ENCODE results near the gene CFAP46. TPM values are rescaled to one million over a fixed set of nuclear protein-coding genes. Genes with fewer than 3 reads are reported as not detected.
"Not testable (repeated sequence)": the region's sequence is repeated elsewhere in the genome, so short reads cannot be mapped to it uniquely, and the experiment has no call there.

Gene CFAP46
- polyA plus RNA-seq, 1 donor from 2014 or later, result not detected

GRCh38 chr10:132774902-132775863 is 167.2 kb downstream of the CFAP46 start:
- Mint-ChIP-seq H3K9me3 (no peaks in the 10 kb centered on the region), H3K4me1 (no peaks in the 10 kb centered on the region), H3K4me3 (no peak overlapping the region), H3K36me3 (peaks cover 3% of the 10 kb centered on the region), H3K27ac (no peak overlapping the region), H3K27me3 (no peaks in the 10 kb centered on the region)

DNA sequence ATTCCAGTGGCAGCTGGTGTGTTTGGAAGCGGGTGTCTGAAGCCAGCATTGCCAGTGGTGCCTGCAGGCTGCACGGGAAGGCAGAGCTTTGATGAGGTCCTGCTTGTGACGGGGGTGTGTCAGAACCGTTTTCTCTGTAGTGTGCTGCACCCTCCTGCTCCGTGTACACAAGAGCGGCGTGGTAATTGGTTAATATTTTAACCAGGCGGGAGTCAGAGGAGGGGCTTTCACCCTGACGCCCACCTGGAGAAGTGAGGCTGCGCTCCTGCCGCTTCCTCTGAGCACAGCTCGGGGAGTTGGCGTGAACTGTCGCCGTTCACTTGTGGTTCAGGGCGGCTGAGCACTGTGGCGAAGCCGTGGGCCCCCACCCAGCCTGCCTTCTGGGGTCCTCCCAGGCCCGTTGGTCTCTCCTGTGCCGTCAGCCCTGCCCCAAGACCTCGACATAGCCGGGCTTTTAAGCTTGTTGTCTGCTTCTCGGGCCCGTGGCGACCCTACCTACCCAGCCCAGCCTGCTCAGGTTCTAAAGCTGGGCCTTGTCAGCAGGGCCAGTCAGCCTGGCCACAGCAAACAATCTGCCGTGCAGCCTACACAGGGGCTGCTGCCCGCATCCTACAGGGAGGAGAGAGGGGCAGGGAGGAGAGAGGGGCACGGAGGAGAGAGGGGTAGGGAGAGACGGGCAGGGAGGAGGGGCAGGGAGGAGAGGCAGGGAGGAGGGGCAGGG is 168.0 kb downstream of the CFAP46 start:
- no peak overlapping the region for H3K27ac Mint-ChIP-seq
- H3K36me3 Mint-ChIP-seq, result peaks cover 3% of the 10 kb centered on the region
- no peak overlapping the region for H3K4me3 Mint-ChIP-seq

DNA sequence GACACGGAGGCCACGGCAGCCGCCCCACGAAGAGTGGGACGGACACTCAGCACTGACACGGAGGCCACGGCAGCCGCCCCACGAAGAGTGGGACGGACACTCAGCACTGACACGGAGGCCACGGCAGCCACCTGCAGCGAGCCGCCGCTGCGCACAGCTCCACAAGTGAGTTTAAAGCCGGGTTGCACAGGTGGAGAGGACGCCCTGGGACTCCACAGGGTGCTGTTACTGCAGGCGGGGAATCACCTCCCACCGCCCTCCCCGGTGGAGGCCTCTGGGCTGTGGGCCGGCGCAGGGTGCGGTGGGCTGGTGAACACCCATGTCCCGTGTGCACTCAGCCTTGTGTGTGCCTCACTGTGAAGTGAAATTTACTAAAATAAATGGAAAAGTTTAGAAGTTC is 169.6 kb downstream of the CFAP46 start:
- H3K27me3 Mint-ChIP-seq, H3K27ac Mint-ChIP-seq, H3K36me3 Mint-ChIP-seq, H3K9me3 Mint-ChIP-seq, H3K4me1 Mint-ChIP-seq, H3K4me3 Mint-ChIP-seq: not testable (repeated sequence)

More for the DNA sequence above, 168.0 kb downstream of the CFAP46 start:
- Mint-ChIP-seq H3K9me3 (no peaks in the 10 kb centered on the region), H3K4me1 (no peaks in the 10 kb centered on the region), H3K27me3 (no peaks in the 10 kb centered on the region)

- Mint-ChIP-seq H3K4me1 (no peaks in the 10 kb centered on the region), H3K36me3 (peaks cover 2% of the 10 kb centered on the region), H3K27ac (no peak overlapping the region), H3K27me3 (no peaks in the 10 kb centered on the region), H3K9me3 (peaks cover 0 to 2% (median 0%) of the 10 kb centered on the region in 3 donors), H3K4me3 (no peak overlapping the region)
Observed at GRCh38 chr10:132770061-132771021, 172.0 kb downstream of the CFAP46 start.

GRCh38 chr10:132768346-132769248 is 173.8 kb downstream of the CFAP46 start:
- H3K27ac Mint-ChIP-seq, result no peak overlapping the region
- H3K4me3 Mint-ChIP-seq, result no peak overlapping the region
- H3K9me3 Mint-ChIP-seq, result peaks cover 0 to 2% (median 0%) of the 10 kb centered on the region in 3 donors
- no peaks in the 10 kb centered on the region for H3K27me3 Mint-ChIP-seq
- peaks cover 6% of the 10 kb centered on the region for H3K36me3 Mint-ChIP-seq
- H3K4me1 Mint-ChIP-seq, result peaks cover 0 to 1% (median 0%) of the 10 kb centered on the region in 3 donors

GRCh38 chr10:132766291-132766690 is 176.1 kb downstream of the CFAP46 start:
- Mint-ChIP-seq H3K9me3 (peaks cover 0 to 2% (median 0%) of the 10 kb centered on the region in 3 donors), H3K4me1 (peaks cover 0 to 1% (median 0%) of the 10 kb centered on the region in 3 donors), H3K36me3 (peaks cover 6% of the 10 kb centered on the region), H3K4me3 (peak overlapping the region in 3 of 4 donors; percentile 9 to 63 (median 47)), H3K27ac (no peak overlapping the region), H3K27me3 (no peaks in the 10 kb centered on the region)

GRCh38 chr10:132765435-132765834 is 176.9 kb downstream of the CFAP46 start:
- H3K27ac Mint-ChIP-seq, result peak overlapping the region in 1 of 3 donors; percentile 18
- peaks cover 0 to 1% (median 0%) of the 10 kb centered on the region in 3 donors for H3K4me1 Mint-ChIP-seq
- peaks cover 6% of the 10 kb centered on the region for H3K36me3 Mint-ChIP-seq
- no peaks in the 10 kb centered on the region for H3K27me3 Mint-ChIP-seq
- H3K4me3 Mint-ChIP-seq, result peak overlapping the region in 1 of 4 donors; percentile 43
- H3K9me3 Mint-ChIP-seq, result peaks cover 0 to 2% (median 0%) of the 10 kb centered on the region in 3 donors

GRCh38 chr10:132764108-132764507 is 178.3 kb downstream of the CFAP46 start:
- Mint-ChIP-seq H3K4me3 (peak overlapping the region in 1 of 4 donors; percentile 72), H3K4me1 (peaks cover 0 to 1% (median 0%) of the 10 kb centered on the region in 3 donors), H3K27me3 (no peaks in the 10 kb centered on the region), H3K27ac (peak overlapping the region in 1 of 3 donors; percentile 67), H3K36me3 (peaks cover 6% of the 10 kb centered on the region), H3K9me3 (peaks cover 0 to 2% (median 0%) of the 10 kb centered on the region in 3 donors)

GRCh38 chr10:132763545-132763944 is 178.8 kb downstream of the CFAP46 start:
- Mint-ChIP-seq H3K27me3 (no peaks in the 10 kb centered on the region), H3K4me3 (no peak overlapping the region), H3K27ac (no peak overlapping the region), H3K36me3 (peaks cover 6% of the 10 kb centered on the region), H3K9me3 (peaks cover 0 to 2% (median 0%) of the 10 kb centered on the region in 3 donors), H3K4me1 (peaks cover 0 to 1% (median 0%) of the 10 kb centered on the region in 3 donors)

DNA sequence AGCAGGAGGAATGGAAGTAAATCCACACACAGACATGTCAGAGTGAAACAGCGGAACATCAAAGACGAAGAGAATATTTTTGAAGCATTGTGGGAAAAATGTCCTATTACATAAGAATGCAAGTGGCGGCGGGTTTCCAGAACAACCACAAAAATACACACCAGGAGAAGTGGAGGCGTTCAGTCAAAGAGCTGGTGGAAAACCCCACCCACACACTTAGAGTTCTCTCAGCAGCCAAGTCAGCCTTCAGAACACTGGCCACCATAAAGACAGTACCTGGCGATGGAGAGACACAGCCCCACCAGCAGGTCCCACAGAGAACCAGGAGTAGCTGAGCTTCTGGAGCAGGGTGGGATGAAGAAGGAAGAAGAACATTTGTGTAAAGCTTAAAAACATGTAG is 180.1 kb downstream of the CFAP46 start:
- no peaks in the 10 kb centered on the region for H3K27me3 Mint-ChIP-seq
- peaks cover 0 to 2% (median 0%) of the 10 kb centered on the region in 3 donors for H3K9me3 Mint-ChIP-seq
- peaks cover 6% of the 10 kb centered on the region for H3K36me3 Mint-ChIP-seq
- H3K4me3 Mint-ChIP-seq, result no peak overlapping the region
- H3K27ac Mint-ChIP-seq, result peak overlapping the region in 1 of 3 donors; percentile 81
- H3K4me1 Mint-ChIP-seq, result peaks cover 0 to 1% (median 0%) of the 10 kb centered on the region in 3 donors

- no peak overlapping the region for H3K4me3 Mint-ChIP-seq
- no peaks in the 10 kb centered on the region for H3K27me3 Mint-ChIP-seq
- H3K9me3 Mint-ChIP-seq, result peaks cover 0 to 2% (median 0%) of the 10 kb centered on the region in 3 donors
- peaks cover 0 to 1% (median 0%) of the 10 kb centered on the region in 3 donors for H3K4me1 Mint-ChIP-seq
- peak overlapping the region in 1 of 3 donors; percentile 57 for H3K27ac Mint-ChIP-seq
- H3K36me3 Mint-ChIP-seq, result peaks cover 7% of the 10 kb centered on the region
Observed at GRCh38 chr10:132761395-132762060, 180.8 kb downstream of the CFAP46 start.

DNA sequence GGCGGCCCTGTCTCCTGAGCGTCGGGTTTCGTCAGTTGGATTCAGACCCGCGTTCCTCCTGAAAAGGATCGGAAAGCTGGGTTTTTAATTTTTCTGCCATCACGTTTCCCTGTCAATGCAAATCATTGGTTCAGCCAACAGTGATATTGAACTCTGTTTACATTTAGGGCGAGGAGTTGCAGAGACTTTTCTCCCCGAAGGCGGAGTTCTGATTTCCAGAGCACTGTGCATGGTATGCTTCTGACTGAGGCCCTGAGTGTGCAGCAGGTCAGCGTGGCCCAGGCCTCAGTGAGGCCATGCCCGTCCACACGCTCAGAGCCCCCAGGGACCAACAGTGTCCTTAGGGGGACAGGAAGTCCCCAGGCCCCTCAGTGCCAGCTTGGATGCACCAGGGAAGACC is 183.5 kb downstream of the CFAP46 start:
- H3K27me3 Mint-ChIP-seq, result no peaks in the 10 kb centered on the region
- peaks cover 11% of the 10 kb centered on the region for H3K36me3 Mint-ChIP-seq
- H3K9me3 Mint-ChIP-seq, result peaks cover 0 to 6% (median 0%) of the 10 kb centered on the region in 3 donors
- H3K27ac Mint-ChIP-seq, result no peak overlapping the region
- no peaks in the 10 kb centered on the region for H3K4me1 Mint-ChIP-seq
- no peak overlapping the region for H3K4me3 Mint-ChIP-seq
